AG10803 (cell line): ENCODE measurements around the gene GDPD2.

ENCODE experiments used
- DNase-seq: peaks from one replicate; pipeline ENCODE4 v3.0.0; 2010; ENCODE audit warnings: low read depth
- H3K4me3 ChIP-seq: 2 replicates; pipeline ENCODE4 v1.5.1; 2011; ENCODE audit warnings: mild to moderate bottlenecking, low read length, control low read depth
- CTCF ChIP-seq: conservative IDR thresholded peaks from 2 replicates; pipeline ENCODE4 v1.5.1; 2011; ENCODE audit warnings: mild to moderate bottlenecking, low read length, control low read depth, inconsistent platforms

The GDPD2 gene

GRCh38 chrX:70480660-70481018, 57.5 kb downstream of the GDPD2 start:
- no peak for TF ChIP-seq CTCF

GRCh38 chrX:70481471-70482270, 58.6 kb downstream of the GDPD2 start:
- TF ChIP-seq CTCF = no peak
- no peak overlapping the region for H3K4me3 ChIP-seq
- no peak for DNase-seq

More at GRCh38 chrX:70480660-70481018, 57.5 kb downstream of the GDPD2 start:
- H3K4me3 ChIP-seq = no peak overlapping the region
- no peak for DNase-seq

GRCh38 chrX:70482300-70482699, 59.2 kb downstream of the GDPD2 start:
- no peak for DNase-seq
- TF ChIP-seq CTCF = no peak
- no peak overlapping the region for H3K4me3 ChIP-seq
